GM12878 (cell line): ENCODE results near the gene FBXL19. TPM values are rescaled to one million over a fixed set of nuclear protein-coding genes. Genes with fewer than 3 reads are reported as not detected.
A peak's percentile ranks its signal among the peaks of the same experiment; 100 is the strongest.

Experiments used
- CHD2 ChIP-seq: IDR thresholded peaks from 2 replicates; pipeline ENCODE4 v1.6.1; 2011; ENCODE audit warnings: low read depth, low read length, improper control_type of control experiment, borderline replicate concordance
- IKZF2 ChIP-seq, 2 experiments: fragments of 450-650 bp; IDR thresholded peaks; 2 replicates each; pipeline ENCODE4 v1.6.1; 2017; ENCODE audit warnings: mild to moderate bottlenecking in 2 of 2, moderate library complexity in 2 of 2
- JUNB ChIP-seq: IDR thresholded peaks from 2 replicates; pipeline ENCODE4 v1.6.1; 2016; ENCODE audit warnings: antibody characterized with exemption, mild to moderate bottlenecking
- RCOR1 ChIP-seq: conservative IDR thresholded peaks from 2 replicates; pipeline ENCODE4 v1.6.1; 2012; ENCODE audit warnings: low read depth, low read length, improper control_type of control experiment
- SMAD1 ChIP-seq: fragments of 450-650 bp; IDR thresholded peaks from 2 replicates; pipeline ENCODE4 v1.6.1; 2018; ENCODE audit warnings: mild to moderate bottlenecking, low read depth; ENCODE audit not compliant: partially characterized antibody
- polyA plus RNA-seq, 11 experiments: library from polyadenylated mRNA; depleted of rRNA in 4 of 11; unstranded in 6 of 11; stranded (reverse) in 5 of 11; fragments of >200 nt; fragmentation: Nextera tagmentation in 4 of 11; fragmentation: Illumina TruSeq in 1 of 11; extraction: Ambion mirVana in 4 of 11; extraction: Trizol in 1 of 11; gene quantifications; 1 replicate in 1 of 11; 2 replicates in 10 of 11; pipeline versions ENCODE4 v1.2.1 to v1.2.3, GENCODE V29; 2011 to 2016; ENCODE audit warnings: inconsistent platforms in 2 of 11, missing spikeins in 2 of 11, low read depth in 1 of 11
- total RNA-seq, 4 experiments: library from RNA; depleted of rRNA in 3 of 4; stranded (reverse); fragments of >200 nt in 3 of 4; fragmentation: Illumina TruSeq in 1 of 4; extraction: Trizol in 1 of 4; gene quantifications; 2 replicates each; pipeline versions ENCODE4 v1.2.1 to v1.2.3, GENCODE V29; 2013 to 2021
- TF ChIP-seq, protein P1 (sequence below): fragments of 150-350 bp; IDR thresholded peaks from 2 replicates; pipeline ENCODE4 v1.6.1; 2016; ENCODE audit warnings: low read depth, low read length

FBXL19 gene
- total and polyA plus RNA-seq, 10 of the 15 experiments (the other 5 are each of a cell fraction or from before 2014, with no cell fraction given) = 0.02 to 32.1 (median 6.8) TPM; not detected in 1

DNA sequence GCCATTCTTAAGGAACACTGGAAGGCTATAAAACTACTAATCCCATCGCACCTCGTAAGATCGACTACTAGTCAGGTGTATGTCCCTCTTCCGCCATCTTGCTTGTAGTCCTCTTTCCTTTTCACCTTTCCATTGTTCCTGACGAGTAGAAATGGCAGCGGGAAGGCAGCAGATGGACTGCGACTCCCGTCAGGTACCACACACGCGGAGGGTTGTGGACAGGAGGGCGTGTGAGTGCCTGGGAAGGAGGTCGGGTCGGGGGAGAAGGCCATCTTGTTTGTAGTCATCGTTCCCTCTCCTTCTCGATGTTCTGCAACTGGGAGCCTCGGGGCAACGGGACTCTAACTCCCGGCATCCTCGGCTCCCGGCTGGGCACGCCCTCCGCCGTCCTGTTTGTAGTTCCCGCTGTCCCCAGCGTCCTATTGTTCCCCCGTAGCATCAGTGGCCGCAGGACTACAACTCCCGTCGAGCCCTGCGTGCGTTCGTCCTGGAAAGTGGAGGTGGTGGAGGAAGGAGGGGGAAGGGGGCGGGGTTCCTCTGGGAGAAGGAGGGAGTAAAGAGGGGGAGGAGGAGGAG, 324 bp upstream of the FBXL19 start (continued):
- TF ChIP-seq, protein P1, sequence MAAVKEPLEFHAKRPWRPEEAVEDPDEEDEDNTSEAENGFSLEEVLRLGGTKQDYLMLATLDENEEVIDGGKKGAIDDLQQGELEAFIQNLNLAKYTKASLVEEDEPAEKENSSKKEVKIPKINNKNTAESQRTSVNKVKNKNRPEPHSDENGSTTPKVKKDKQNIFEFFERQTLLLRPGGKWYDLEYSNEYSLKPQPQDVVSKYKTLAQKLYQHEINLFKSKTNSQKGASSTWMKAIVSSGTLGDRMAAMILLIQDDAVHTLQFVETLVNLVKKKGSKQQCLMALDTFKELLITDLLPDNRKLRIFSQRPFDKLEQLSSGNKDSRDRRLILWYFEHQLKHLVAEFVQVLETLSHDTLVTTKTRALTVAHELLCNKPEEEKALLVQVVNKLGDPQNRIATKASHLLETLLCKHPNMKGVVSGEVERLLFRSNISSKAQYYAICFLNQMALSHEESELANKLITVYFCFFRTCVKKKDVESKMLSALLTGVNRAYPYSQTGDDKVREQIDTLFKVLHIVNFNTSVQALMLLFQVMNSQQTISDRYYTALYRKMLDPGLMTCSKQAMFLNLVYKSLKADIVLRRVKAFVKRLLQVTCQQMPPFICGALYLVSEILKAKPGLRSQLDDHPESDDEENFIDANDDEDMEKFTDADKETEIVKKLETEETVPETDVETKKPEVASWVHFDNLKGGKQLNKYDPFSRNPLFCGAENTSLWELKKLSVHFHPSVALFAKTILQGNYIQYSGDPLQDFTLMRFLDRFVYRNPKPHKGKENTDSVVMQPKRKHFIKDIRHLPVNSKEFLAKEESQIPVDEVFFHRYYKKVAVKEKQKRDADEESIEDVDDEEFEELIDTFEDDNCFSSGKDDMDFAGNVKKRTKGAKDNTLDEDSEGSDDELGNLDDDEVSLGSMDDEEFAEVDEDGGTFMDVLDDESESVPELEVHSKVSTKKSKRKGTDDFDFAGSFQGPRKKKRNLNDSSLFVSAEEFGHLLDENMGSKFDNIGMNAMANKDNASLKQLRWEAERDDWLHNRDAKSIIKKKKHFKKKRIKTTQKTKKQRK = no peak
- TF ChIP-seq IKZF2 (IDR thresholded peaks at IDR 0.05) = peak; percentile 43 to 64; a peak in 3 of 4 replicates
- 0 out of 2 replicates have a peak, but pooled peaks have one; percentile 49 for TF ChIP-seq RCOR1
- no peak for TF ChIP-seq JUNB
- TF ChIP-seq SMAD1 = no peak
- TF ChIP-seq CHD2 = peak; percentile 87
- TF ChIP-seq, all 136 proteins: peak for 36
